Lower leg skin (tissue), 4 donors: ENCODE measurements around the gene NTM. TPM values are rescaled to one million over a fixed set of nuclear protein-coding genes. Genes with fewer than 3 reads are reported as not detected.

ENCODE experiments used
- DNase-seq, 2 donors: peaks; one replicate each; pipeline ENCODE4 v3.0.0-alpha.2; 2019; ENCODE audit warnings: low spot score in 2 of 2
- H3K4me3 ChIP-seq: fragments of 200-600 bp; sonication (generic); 2 replicates; pipeline ENCODE4 v1.5.1; 2017; ENCODE audit warnings: mild to moderate bottlenecking, low read depth; ENCODE audit not compliant: poor library complexity, severe bottlenecking
- POLR2A ChIP-seq, 2 donors: fragments of 450-650 bp; IDR thresholded peaks; one replicate each; pipeline ENCODE4 v1.6.1; 2016 to 2017; ENCODE audit warnings: antibody characterized with exemption in 2 of 2, mild to moderate bottlenecking in 1 of 2, moderate library complexity in 1 of 2
- WGBS, 2 donors: methylation state at CpG; one replicate each; pipeline ENCODE4 v1.1.5; 2018; 5-methylcytosine and 5-hydroxymethylcytosine counted together
- intact Hi-C: fragments of 100-400 bp; cut with DNase I; formaldehyde crosslinking; loops from one replicate; pipeline ENCODE4 v1.15.0; 2023; ENCODE audit warnings: low total_unique reads
- total RNA-seq, 4 donors: library from RNA; depleted of rRNA; stranded (reverse); fragments of >200 nt; gene quantifications; one replicate each; pipeline ENCODE4 v1.1.0, GENCODE V29; 2016
- TF ChIP-seq, protein P1 (sequence below), 3 donors: fragments of 450-650 bp; IDR thresholded peaks; one replicate each; pipeline ENCODE4 v1.5.1; 2016; ENCODE audit warnings: antibody characterized with exemption in 3 of 3, mild to moderate bottlenecking in 3 of 3, moderate library complexity in 2 of 3

Gene NTM
- total RNA-seq, 4 donors from 2014 or later, result 2.8 to 5.7 (median 4.9) TPM

DNA sequence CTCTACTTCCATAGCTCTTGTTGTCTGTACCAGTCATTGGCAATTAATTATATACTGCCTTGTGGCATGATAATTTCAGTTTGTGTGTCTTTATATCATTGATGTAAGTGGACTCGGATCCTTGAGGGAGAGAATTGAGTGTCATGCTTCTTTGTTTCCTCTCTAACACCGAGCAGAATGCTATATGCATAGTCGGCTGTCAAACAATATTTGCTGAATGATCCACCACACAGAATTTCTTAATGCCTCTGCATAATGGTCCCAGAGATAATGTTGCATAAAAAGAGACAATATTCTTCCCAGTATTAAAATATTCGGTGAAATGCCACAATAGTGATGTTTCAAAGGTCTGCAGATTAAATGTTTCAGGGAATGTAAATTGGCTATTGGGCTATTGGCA lies 664.8 kb downstream of the NTM start:
- TF ChIP-seq, protein P1, sequence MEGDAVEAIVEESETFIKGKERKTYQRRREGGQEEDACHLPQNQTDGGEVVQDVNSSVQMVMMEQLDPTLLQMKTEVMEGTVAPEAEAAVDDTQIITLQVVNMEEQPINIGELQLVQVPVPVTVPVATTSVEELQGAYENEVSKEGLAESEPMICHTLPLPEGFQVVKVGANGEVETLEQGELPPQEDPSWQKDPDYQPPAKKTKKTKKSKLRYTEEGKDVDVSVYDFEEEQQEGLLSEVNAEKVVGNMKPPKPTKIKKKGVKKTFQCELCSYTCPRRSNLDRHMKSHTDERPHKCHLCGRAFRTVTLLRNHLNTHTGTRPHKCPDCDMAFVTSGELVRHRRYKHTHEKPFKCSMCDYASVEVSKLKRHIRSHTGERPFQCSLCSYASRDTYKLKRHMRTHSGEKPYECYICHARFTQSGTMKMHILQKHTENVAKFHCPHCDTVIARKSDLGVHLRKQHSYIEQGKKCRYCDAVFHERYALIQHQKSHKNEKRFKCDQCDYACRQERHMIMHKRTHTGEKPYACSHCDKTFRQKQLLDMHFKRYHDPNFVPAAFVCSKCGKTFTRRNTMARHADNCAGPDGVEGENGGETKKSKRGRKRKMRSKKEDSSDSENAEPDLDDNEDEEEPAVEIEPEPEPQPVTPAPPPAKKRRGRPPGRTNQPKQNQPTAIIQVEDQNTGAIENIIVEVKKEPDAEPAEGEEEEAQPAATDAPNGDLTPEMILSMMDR (IDR thresholded peaks at IDR 0.05), result no peak
- no peak for TF ChIP-seq POLR2A (IDR thresholded peaks at IDR 0.05)
- DNase-seq, result no peak
- H3K4me3 ChIP-seq, result no peak overlapping the region
- 83 to 85% methylated on average over 4 of the region's 4 CpGs for WGBS, 2 donors
- intact Hi-C loops, result no loop called here

DNA sequence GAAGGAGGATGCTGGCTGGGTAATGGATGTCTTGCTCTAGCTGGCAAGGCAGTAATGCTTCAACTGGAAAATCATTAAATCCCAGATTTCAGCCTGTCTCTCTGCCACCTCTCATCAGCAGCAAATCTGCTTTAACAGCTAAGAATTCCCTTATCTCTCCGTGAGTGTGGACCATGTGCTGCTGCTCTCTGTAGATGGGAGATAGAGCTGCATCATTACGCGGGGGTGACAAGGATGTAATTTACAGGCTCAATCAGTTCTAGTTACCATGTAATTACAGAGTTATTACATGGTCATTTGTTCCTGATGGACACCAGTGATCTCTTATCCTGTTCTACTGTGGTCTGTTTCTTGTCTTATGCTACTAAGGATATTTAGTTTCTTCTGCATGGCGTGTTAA lies 665.4 kb downstream of the NTM start:
- WGBS, 2 donors, result 47 to 59% methylated on average over 4 of the region's 4 CpGs
- H3K4me3 ChIP-seq, result no peak overlapping the region
- TF ChIP-seq, protein P1 (IDR thresholded peaks at IDR 0.05), result no peak
- TF ChIP-seq POLR2A (IDR thresholded peaks at IDR 0.05), result no peak
- intact Hi-C loops, result no loop called here
- DNase-seq, result no peak

DNA sequence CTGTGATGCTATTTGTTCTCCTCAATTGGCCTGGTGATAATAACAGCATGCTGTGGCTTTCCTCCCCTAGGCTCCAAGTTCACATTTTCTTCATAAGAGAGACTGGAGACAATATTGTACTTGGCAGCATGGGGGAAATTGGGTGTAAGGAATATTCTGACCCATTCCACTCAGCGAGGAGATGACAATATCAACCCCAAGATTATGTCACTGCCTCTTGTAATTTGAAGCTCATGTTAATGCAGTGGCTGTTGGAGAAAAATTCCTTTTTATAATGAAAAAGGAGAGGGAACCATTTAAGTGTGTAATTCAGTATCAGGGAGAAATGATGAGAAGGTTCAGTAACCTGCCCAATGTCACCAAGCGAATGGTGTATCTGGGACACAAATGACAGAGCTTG lies 665.8 kb downstream of the NTM start:
- intact Hi-C loops, result no loop called here
- no peak for DNase-seq
- 80 to 88% methylated on average over 2 of the region's 2 CpGs for whole genome bisulfite sequencing, 2 donors
- TF ChIP-seq, protein P1 (IDR thresholded peaks at IDR 0.05), result no peak
- no peak for TF ChIP-seq POLR2A (IDR thresholded peaks at IDR 0.05)
- no peak overlapping the region for H3K4me3 ChIP-seq

DNA sequence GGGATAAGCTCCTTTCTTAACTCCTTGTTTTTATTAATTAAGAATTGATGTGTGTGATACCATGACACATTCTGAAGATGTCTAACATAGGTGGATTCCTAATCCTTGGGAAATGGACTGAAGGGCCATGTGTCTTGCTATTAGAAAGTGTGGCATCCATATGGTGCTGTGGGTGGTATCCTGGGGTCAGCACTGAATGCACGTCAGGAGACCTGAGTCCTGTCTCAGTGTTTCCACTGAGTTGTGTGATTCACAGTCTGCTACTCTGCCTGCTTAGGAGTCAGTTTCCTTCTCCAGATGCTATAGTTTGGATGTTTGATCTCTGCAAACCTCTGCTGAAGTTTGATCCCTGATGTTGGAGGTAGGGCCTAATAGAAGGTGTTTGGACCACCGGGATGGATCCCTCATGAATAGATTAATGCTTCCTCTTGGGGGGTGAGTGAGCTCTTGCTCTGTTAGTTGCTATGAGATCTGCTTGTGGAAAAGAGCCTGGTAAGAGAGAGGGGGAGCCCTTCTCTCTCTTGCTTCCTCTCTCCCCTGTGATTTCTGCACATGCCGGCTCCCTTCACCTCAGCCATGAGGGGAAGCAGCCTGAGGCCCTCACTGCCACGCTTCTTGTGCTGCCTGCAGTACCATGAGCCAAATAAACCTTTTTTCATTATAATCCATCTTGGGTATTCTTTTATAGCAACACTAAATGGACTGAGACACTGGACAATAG lies 666.5 kb downstream of the NTM start:
- DNase-seq, result no peak
- no peak overlapping the region for H3K4me3 ChIP-seq
- intact Hi-C loops, result no loop called here
- TF ChIP-seq, protein P1 (IDR thresholded peaks at IDR 0.05), result no peak
- no peak for TF ChIP-seq POLR2A (IDR thresholded peaks at IDR 0.05)
- WGBS, 2 donors, result 77 to 78% methylated on average over 4 of the region's 4 CpGs

DNA sequence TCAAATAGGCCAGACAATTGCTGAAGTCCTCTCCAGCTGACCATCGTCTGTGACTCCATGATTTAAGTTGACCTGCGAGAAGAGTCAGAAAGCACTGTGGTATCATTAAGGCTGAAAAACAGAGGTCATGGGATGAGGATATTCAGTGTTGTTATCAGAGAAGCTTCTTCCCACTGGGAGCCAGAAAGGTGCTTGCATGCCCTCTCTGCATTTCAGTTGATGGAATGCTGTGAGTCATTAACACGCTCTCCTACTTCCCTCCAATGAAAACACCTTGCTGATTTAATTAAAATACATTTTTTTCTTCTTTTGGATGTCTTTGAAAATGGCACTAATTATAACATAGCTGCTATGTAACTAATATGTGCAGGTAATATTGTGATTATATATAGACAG lies 667.0 kb downstream of the NTM start:
- no peak overlapping the region for H3K4me3 ChIP-seq
- no peak for DNase-seq
- 89 to 91% methylated on average over 3 of the region's 3 CpGs for WGBS, 2 donors
- TF ChIP-seq, protein P1 (IDR thresholded peaks at IDR 0.05), result no peak
- TF ChIP-seq POLR2A (IDR thresholded peaks at IDR 0.05), result no peak
- intact Hi-C loops, result no loop called here

DNA sequence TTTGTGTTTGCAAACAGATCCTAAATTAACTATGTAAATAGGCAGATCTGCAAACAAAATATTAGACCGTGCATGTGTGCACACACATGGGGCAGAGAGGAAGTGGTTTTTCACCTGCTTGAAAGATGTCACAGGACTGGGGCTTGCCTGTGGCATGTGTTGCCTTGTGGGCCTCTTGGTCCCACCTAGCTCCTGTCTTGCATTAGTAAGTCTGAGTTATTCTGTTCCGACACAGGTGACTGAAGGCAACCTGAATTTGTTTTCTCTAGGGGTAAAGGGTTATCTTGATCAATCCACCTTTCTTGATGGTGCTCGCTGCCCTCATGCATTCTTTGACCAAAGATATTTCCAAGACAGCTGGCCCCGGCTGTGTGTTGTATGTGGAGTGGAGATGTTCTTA lies 667.5 kb downstream of the NTM start:
- no peak for TF ChIP-seq POLR2A (IDR thresholded peaks at IDR 0.05)
- 82 to 92% methylated on average over 4 of the region's 4 CpGs for WGBS, 2 donors
- DNase-seq, result no peak
- intact Hi-C loops, result no loop called here
- no peak overlapping the region for H3K4me3 ChIP-seq
